HepG2 (cell line): ENCODE data around the gene DZANK1. TPM values are rescaled to one million over a fixed set of nuclear protein-coding genes. Genes with fewer than 3 reads are reported as not detected.

Experiments used
- CSRNP1 ChIP-seq: sonication (generic); formaldehyde crosslinking; IDR thresholded peaks from 2 replicates; pipeline ENCODE4 v1.8.1; 2023; ENCODE audit warnings: mild to moderate bottlenecking, missing genetic modification reagents
- FOXO4 ChIP-seq: sonication (generic); formaldehyde crosslinking; conservative IDR thresholded peaks from 2 replicates; pipeline ENCODE4 v1.8.1; 2023; ENCODE audit warnings: missing genetic modification reagents
- HMGA1 ChIP-seq: sonication (generic); formaldehyde crosslinking; conservative IDR thresholded peaks from 2 replicates; pipeline ENCODE4 v1.4.0; 2020; ENCODE audit warnings: missing genetic modification reagents
- HNRNPL ChIP-seq: fragments of 200-400 bp; formaldehyde crosslinking; IDR thresholded peaks from 2 replicates; pipeline ENCODE4 v1.6.1; 2017; ENCODE audit warnings: mild to moderate bottlenecking, low read depth, low read length
- HOXA9 ChIP-seq: sonication (generic); formaldehyde crosslinking; IDR thresholded peaks from 2 replicates; pipeline ENCODE4 v1.8.1; 2022; ENCODE audit warnings: missing genetic modification reagents, mild to moderate bottlenecking, moderate library complexity, borderline replicate concordance
- LBX2 ChIP-seq: sonication (generic); formaldehyde crosslinking; IDR thresholded peaks from 2 replicates; pipeline ENCODE4 v1.5.0; 2020; ENCODE audit warnings: missing genetic modification reagents, mild to moderate bottlenecking, borderline replicate concordance
- MTF1 ChIP-seq: sonication (generic); formaldehyde crosslinking; IDR thresholded peaks from 2 replicates; pipeline ENCODE4 v1.5.0; 2020; ENCODE audit warnings: missing genetic modification reagents
- PRDM4 ChIP-seq: sonication (generic); formaldehyde crosslinking; IDR thresholded peaks from 2 replicates; pipeline ENCODE4 v1.9.0; 2021; ENCODE audit warnings: missing genetic modification reagents, borderline replicate concordance
- ZBTB40 ChIP-seq, 2 experiments: fragments of 450-650 bp in 1 of 2; sonication (generic) in 1 of 2; formaldehyde crosslinking in 1 of 2; IDR thresholded peaks; 2 replicates each; pipeline versions ENCODE4 v1.6.1 to v1.8.0; 2016 to 2022; ENCODE audit warnings: antibody characterized with exemption in 1 of 2, mild to moderate bottlenecking in 1 of 2, missing genetic modification reagents in 1 of 2
- ZNF562 ChIP-seq: sonication (generic); formaldehyde crosslinking; IDR thresholded peaks from 2 replicates; pipeline ENCODE4 v1.8.0; 2022; ENCODE audit warnings: missing genetic modification reagents, borderline replicate concordance
- ZNF660 ChIP-seq: sonication (generic); formaldehyde crosslinking; IDR thresholded peaks from 2 replicates; pipeline ENCODE4 v1.5.1; 2020; ENCODE audit warnings: mild to moderate bottlenecking, low read depth, missing genetic modification reagents, borderline replicate concordance
- polyA plus RNA-seq, 8 experiments: library from polyadenylated mRNA; depleted of rRNA in 3 of 8; stranded (reverse) in 7 of 8; unstranded in 1 of 8; fragments of >200 nt; fragmentation: Illumina TruSeq in 4 of 8; extraction: Trizol in 4 of 8; gene quantifications; 2 replicates each; pipeline versions ENCODE4 v1.2.1 to v1.2.3, GENCODE V29; 2011 to 2016; ENCODE audit warnings: low read depth in 4 of 8, missing spikeins in 1 of 8, mixed read lengths in 1 of 8; ENCODE audit not compliant: insufficient read depth in 1 of 8
- total RNA-seq, 5 experiments: library from RNA; depleted of rRNA; stranded (reverse); fragments of >200 nt; fragmentation: Illumina TruSeq; extraction: Trizol; gene quantifications; 2 replicates each; pipeline ENCODE4 v1.2.3, GENCODE V29; 2016; ENCODE audit warnings: low read depth in 1 of 5

Gene DZANK1
- total and polyA plus RNA-seq, 2 of the 13 experiments (the other 11 are each of a cell fraction or from before 2014, with no cell fraction given) = 1.6 to 3.2 TPM

GRCh38 chr20:18496740-18497592 is 30.1 kb upstream of the DZANK1 start, which contains the start of gene RBBP9 (continued):
- TF ChIP-seq ZNF562 (no peak), HNRNPL (no peak), PRDM4 (CRISPR knock-in tag) (no peak), CSRNP1 (CRISPR knock-in tag) (peak; percentile 83; the same call in 1 of the 2 replicates), MTF1 (CRISPR knock-in tag) (no peak), ZNF660 (no peak), FOXO4 (CRISPR knock-in tag) (no peak), HMGA1 (CRISPR knock-in tag) (no peak), HOXA9 (CRISPR knock-in tag) (peak; percentile 30; the same call in 1 of the 2 replicates), LBX2 (CRISPR knock-in tag) (peak; percentile 65; the same call in 1 of the 2 replicates), ZBTB40 (IDR thresholded peaks at IDR 0.05) (no peak), ZBTB40 (CRISPR knock-in tag; IDR thresholded peaks at IDR 0.05) (peak; percentile 91)
